ENCODE measurements around the gene AKR7A2. TPM values are rescaled to one million over a fixed set of nuclear protein-coding genes. Genes with fewer than 3 reads are reported as not detected.
A peak's percentile ranks its signal among the peaks of the same experiment; 100 is the strongest.

The AKR7A2 gene
- total and polyA plus RNA-seq, 9 of the 15 experiments (the other 6 are each of a cell fraction or from before 2014, with no cell fraction given), result 2.0 to 78.4 (median 49.4) TPM

GRCh38 chr1:19300211-19300610 lies 11.7 kb downstream of the AKR7A2 start (continued):
- TF ChIP-seq MXD1 (CRISPR knock-in tag; IDR thresholded peaks at IDR 0.05; ENCODE audit: borderline replicate concordance, poor library complexity, severe bottlenecking) (peak; percentile 11), TBP (optimal IDR thresholded peaks at IDR 0.05; ENCODE audit: low read depth, low read length) (no peak), KDM4B (IDR thresholded peaks at IDR 0.05; ENCODE audit: borderline replicate concordance in 2 of 2, low read depth in 1 of 2) (no peak), MAZ (CRISPR knock-in tag; conservative IDR thresholded peaks at IDR 0.05 in 1 of 2, IDR thresholded peaks at IDR 0.05 in 1 of 2) (no peak), ZBTB8A (IDR thresholded peaks at IDR 0.05; ENCODE audit: partially characterized antibody) (no peak), YBX1 (IDR thresholded peaks at IDR 0.05) (no peak), CHCHD3 (CRISPR knock-in tag; IDR thresholded peaks at IDR 0.05) (no peak), RAD21 (CRISPR knock-in tag; conservative IDR thresholded peaks at IDR 0.05 in 1 of 2, IDR thresholded peaks at IDR 0.05 in 1 of 2) (0 out of 4 replicates have a peak, but pooled peaks of 1 of the 2 experiments have one; percentile 3), ATF7 (IDR thresholded peaks at IDR 0.05) (peak; percentile 40; the same call in 1 of the 2 replicates), CC2D1A (IDR thresholded peaks at IDR 0.05) (no peak), ZNF232 (CRISPR knock-in tag; IDR thresholded peaks at IDR 0.05) (no peak), MYC (IDR thresholded peaks at IDR 0.05; ENCODE audit: low read depth, low read length) (peak; percentile 87), MYC (CRISPR knock-in tag; IDR thresholded peaks at IDR 0.05; ENCODE audit: borderline replicate concordance, low read depth) (no peak), ZNF282 (CRISPR knock-in tag; IDR thresholded peaks at IDR 0.05) (no peak), BRF1 (IDR thresholded peaks at IDR 0.05; ENCODE audit: borderline replicate concordance, extremely low read depth, insufficient read length) (no peak), CBX5 (IDR thresholded peaks at IDR 0.05; ENCODE audit: borderline replicate concordance, low read depth) (no peak), ZNF780A (CRISPR knock-in tag; IDR thresholded peaks at IDR 0.05) (no peak), TEAD4 (IDR thresholded peaks at IDR 0.05; ENCODE audit: low read length) (peak; percentile 29; the same call in 1 of the 2 replicates), TEAD4 (CRISPR knock-in tag; IDR thresholded peaks at IDR 0.05; ENCODE audit: borderline replicate concordance) (no peak), ZBTB12 (CRISPR knock-in tag; IDR thresholded peaks at IDR 0.05) (no peak), SRSF1 (IDR thresholded peaks at IDR 0.05; ENCODE audit: low read depth, low read length) (no peak), KLF1 (tag; IDR thresholded peaks at IDR 0.05) (no peak)
- TF ChIP-seq, protein P1, sequence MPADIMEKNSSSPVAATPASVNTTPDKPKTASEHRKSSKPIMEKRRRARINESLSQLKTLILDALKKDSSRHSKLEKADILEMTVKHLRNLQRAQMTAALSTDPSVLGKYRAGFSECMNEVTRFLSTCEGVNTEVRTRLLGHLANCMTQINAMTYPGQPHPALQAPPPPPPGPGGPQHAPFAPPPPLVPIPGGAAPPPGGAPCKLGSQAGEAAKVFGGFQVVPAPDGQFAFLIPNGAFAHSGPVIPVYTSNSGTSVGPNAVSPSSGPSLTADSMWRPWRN (IDR thresholded peaks at IDR 0.05; ENCODE audit: low read depth), result no peak
- TF ChIP-seq, protein P2, sequence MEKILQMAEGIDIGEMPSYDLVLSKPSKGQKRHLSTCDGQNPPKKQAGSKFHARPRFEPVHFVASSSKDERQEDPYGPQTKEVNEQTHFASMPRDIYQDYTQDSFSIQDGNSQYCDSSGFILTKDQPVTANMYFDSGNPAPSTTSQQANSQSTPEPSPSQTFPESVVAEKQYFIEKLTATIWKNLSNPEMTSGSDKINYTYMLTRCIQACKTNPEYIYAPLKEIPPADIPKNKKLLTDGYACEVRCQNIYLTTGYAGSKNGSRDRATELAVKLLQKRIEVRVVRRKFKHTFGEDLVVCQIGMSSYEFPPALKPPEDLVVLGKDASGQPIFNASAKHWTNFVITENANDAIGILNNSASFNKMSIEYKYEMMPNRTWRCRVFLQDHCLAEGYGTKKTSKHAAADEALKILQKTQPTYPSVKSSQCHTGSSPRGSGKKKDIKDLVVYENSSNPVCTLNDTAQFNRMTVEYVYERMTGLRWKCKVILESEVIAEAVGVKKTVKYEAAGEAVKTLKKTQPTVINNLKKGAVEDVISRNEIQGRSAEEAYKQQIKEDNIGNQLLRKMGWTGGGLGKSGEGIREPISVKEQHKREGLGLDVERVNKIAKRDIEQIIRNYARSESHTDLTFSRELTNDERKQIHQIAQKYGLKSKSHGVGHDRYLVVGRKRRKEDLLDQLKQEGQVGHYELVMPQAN (IDR thresholded peaks at IDR 0.05; ENCODE audit: borderline replicate concordance), result peak; percentile 58; the same call in 1 of the 2 replicates

All from K562 (cell line).